Left ventricle myocardium superior (tissue), 1 donor: ENCODE measurements around the gene PCAT7. TPM values are rescaled to one million over a fixed set of nuclear protein-coding genes. Genes with fewer than 3 reads are reported as not detected.
"Not testable (repeated sequence)": the region's sequence is repeated elsewhere in the genome, so short reads cannot be mapped to it uniquely, and the experiment has no call there.

Experiments used
- ATAC-seq: fragments of 200-7000 bp; cut with Tn5 transposase; one replicate; pipeline ENCODE4 v1.9.1; 2020; ENCODE audit warnings: mild to moderate bottlenecking, moderate library complexity
- DNase-seq: peaks from one replicate; pipeline ENCODE4 v3.0.0-alpha.2; 2020
- intact Hi-C: fragments of 100-400 bp; cut with micrococcal nuclease; formaldehyde crosslinking; loops from one replicate; pipeline ENCODE4 v1.11.0; 2022
- long read RNA-seq: library from polyadenylated mRNA; unstranded; transcript quantifications from one replicate; pipeline ENCODE4 v2.0.0, GENCODE V29; 2021
- total RNA-seq: library from RNA; stranded (reverse); fragmentation: NEBNext Ultra II Directional; extraction: Animal tissue kit (Norgen Biotek cat#: 25700); gene quantifications from one replicate; pipeline ENCODE4 v1.2.1, GENCODE V29; 2021
- donor health status: DM: no; HTN: yes; CAD: no; lungs with severe emphysema.

Gene PCAT7
- total RNA-seq, result not detected
- long read RNA-seq, result 0 reads

DNA sequence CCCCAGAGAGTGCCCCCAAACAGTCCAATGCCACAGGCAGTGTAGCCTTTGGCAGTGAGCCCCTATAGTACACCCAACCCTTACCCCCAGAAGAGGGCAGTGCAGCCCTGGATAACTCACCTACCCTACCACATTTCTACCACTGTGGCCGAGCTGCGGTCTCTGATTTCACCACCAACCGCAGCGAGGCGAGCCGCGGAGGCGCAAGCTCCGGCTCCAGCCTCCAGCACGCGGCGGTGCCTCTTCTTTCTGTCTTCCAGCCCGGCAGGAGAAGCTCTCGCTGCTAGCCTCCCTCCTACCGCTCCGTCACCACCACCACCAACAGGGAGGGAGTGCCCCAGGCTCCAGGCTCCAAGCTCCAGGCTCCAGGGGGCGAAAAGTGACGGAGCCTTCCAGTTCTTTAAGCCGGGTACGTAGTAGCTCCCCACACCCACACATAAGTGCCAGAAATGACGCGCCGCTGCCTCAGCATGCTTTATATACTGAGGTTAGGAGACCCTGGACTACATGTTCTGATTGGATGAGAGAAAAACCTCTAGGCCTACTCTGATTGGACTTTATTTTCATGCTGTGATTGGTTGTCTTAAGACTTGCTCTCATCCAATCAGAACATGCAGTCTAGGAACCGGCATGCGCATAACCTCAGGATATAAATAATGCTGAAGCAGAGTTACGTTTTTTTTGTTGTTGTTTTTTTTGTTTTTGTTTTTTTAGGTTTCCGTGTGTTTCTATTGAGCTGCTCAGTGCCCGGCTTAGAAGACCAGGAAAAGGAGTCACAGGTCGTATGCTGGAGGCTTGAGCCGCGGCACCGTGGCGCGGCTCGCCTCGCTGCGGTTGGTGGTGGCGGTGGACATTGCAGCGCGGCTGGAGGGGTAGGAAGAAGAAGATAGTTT lies at the start of gene PCAT7:
Gene PCAT7 (plus strand): TSS at position 645 of the 893 bp plus-strand sequence.
- DNase-seq (peak; percentile 49), ATAC-seq (peak; percentile 91)

DNA sequence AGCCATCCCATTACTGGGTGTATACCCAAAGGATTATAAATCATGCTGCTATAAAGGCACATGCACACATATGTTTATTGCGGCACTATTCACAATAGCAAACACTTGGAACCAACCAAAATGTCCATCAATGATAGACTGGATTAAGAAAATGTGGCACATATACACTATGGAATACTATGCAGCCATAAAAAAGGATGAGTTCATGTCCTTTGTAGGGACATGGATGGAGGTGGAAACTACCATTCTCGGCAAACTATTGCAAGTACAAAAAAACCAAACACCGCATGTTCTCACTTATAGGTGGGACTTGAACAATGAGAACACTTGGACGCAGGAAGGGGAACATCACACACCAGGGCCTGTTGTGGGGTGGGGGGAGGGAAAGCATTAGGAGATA lies 48.5 kb upstream of the PCAT7 start:
- DNase-seq, ATAC-seq, intact Hi-C loops: not testable (repeated sequence)

More for the DNA sequence above, at the start of gene PCAT7:
- intact Hi-C loops, result no loop called here

DNA sequence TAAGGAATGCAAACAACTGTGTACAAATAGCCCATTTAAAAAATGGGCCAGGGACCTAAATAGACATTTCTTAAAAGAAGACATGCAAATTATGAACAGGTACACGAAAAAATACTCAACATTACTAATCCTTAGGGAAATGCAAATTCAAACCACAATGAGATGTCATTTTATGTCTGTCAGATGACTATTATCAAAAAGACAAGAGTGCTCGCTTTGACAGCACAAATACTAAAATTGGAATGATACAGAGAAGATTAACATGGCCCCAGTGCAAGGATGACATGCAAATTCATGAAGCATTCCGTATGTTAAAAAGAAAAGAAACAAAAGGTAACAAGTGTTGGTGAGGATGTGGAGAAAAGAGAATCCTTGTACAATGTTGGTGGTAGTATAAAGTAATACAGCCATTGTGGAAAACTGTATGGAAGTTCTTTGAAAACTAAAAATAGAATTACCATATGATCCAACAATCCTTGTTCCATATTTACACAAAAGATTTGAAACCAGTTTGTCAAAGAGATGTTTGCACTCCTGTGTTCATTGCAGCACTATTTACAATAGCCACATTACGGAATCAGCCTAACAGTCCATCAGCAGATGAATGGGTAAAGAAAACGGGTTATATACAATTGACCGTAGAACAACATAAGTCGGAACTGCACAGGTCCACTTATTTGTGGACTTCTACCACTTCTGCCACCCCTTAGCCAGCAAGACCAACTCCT lies 47.2 kb upstream of the PCAT7 start:
- no peak for ATAC-seq
- DNase-seq, result no peak
- intact Hi-C loops, result no loop called here

DNA sequence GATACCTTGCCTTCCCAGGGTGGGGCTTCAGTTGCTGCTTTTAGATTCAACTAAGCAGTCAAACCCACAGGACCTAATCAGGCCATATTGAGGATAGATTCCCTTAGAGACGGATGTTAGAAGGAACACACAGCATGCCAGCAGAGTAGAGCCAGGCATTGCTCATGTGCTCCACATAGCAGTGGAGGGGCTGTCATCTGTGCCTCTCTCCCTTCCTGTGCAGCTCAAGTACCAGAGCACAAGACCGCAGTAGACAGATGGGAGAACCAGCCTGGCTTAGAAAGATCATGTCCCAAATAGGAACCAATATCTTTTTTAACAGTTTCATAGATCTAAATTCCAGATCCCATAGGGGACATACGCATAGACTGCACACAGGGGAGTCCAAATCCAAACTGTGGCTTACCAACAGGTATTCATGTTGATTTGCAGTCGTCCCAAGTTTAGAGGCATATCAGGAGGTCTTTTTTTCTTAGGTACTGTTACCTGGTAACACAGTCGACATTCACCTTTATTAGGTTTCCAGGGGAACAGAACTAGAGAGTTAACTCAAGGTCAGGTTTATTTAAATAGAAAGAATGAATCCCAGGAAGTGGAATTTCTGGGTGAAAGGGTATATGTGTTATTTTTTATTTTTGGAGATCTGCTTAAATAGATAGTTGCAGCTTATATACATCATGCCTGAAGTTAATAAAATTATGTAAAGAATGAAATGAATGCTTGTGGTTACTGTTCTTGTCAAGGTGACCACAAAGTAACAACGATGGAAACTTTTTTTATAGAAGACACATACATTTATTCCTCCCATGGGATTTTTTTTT lies 43.5 kb upstream of the PCAT7 start:
- intact Hi-C loops, result no loop called here
- DNase-seq (no peak), ATAC-seq (no peak)

DNA sequence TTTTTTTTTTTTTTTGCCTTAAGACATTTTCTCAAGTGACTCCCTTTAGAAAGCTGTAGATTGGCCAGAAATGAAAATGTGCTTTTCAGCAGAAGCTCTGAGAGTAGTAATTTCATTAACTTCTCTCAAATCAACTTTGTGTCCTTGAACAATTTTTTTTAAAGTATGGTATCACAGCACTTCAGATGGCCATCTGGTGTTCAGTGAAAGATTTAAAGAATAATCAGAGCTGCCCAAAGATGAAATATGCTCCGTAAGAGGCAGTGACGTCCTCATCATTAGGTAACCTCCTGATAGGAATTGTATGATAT lies 43.0 kb upstream of the PCAT7 start:
- DNase-seq (no peak), ATAC-seq (no peak)
- intact Hi-C loops, result no loop called here

DNA sequence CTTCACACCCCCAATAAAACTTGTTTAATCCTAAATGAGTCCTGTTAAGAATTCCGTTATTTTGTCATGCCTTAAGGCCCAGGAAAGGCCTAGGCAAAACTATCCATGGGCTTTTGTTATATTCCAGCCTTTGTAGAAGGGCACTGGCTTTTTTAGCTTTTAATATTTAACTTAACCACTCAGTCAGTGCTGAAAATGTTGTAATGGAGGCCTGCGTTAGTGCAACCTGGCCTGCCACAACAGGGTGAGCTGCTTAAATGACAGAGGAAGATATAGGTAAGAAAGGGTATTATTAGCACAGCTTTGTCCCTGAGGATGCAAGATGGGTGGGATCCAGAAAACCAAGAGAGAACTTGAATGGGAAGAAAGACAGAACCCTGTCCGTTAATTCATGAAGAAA lies 40.2 kb upstream of the PCAT7 start:
- intact Hi-C loops, result no loop called here

DNA sequence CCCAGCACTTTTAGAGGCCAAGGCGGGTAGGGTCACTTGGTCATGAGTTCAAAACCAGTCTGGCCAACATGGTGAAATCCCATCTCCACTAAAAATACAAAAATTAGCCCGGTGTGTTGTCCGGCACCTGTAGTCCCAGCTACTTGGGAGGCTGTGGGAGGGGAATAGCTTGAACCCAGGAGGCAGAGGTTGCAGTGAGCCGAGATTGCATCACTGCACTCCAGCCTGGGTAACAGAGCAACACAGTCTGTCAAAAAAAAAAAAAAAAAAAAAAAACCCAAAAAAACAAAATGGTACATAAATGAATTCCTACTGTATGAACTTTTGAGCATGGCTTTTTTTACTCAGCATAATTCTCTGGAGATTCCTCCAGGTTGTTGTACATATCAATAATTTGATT lies 37.6 kb upstream of the PCAT7 start:
- ATAC-seq, result no peak
- intact Hi-C loops, result no loop called here
- DNase-seq, result no peak

More for the DNA sequence above, 40.2 kb upstream of the PCAT7 start:
- no peak for DNase-seq
- no peak for ATAC-seq

DNA sequence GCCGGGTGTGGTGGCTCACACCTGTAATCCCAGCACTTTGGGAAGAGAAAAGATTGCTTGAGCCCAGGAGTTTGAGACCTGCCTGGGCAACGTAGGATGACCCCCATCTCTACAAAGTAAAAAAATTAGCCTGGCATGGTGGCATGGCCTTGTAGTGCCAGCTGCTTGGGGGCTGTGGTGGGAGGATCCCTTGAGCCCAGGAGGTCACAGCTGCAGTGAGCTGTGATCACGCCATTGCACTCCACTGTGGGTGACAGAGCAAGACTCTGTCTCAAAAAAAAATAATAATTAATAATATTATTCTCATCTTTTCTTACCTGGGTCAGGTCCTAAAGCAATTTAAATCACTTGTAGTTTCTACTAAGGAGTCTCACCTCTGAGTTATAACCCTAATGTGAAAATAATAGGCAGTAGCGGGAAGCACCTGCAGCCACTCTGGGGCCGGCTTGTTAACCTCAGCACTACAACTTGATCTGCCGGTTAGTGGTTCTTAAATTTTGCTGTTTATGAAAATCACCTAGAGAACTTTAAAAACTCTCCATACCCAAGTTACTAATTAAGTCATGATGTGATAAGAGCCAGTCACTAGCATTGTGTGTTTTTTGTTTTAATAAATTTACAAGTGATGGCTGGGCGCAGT lies 29.4 kb upstream of the PCAT7 start:
- DNase-seq (no peak), ATAC-seq (no peak)
- intact Hi-C loops, result no loop called here

DNA sequence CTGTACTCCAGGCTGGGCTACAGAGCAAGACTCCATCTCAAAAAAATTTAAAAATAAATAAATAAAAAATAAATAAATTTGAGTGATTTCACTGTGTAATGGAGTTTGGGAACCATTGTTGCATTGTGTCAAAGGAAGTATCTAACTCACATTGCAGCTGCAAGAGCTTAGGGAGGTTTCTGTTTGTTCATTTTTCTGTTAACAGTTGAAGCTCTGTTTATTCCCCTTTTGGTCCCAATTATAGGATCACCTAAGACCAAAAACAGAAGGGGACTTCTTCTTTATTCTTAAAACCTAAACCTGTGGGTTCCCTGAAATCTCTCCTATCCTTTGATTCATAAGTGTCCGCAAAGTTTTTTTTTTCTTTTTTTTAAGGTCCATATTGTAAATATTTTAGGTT lies 28.6 kb upstream of the PCAT7 start:
- intact Hi-C loops, result no loop called here
- DNase-seq (no peak), ATAC-seq (no peak)

DNA sequence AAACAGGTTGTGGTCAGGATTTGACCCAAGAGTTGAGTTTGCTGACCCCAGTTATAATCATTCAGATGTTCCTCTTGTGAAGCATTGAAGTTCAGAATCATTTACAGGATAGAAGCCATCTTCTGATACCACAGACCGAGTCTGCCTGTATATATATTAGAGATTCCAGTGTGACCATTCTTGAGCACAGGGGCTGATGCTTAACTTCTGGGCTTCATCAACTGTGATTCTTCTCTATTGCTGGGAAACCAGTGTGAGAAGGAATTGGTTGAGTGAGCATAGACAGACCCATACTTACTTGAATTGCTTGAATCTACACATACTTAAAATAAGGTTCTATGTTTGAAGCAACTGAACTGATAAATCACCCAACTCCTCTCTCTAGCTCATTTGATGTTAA lies 27.9 kb upstream of the PCAT7 start:
- intact Hi-C loops, result no loop called here
- no peak for DNase-seq
- ATAC-seq, result no peak

DNA sequence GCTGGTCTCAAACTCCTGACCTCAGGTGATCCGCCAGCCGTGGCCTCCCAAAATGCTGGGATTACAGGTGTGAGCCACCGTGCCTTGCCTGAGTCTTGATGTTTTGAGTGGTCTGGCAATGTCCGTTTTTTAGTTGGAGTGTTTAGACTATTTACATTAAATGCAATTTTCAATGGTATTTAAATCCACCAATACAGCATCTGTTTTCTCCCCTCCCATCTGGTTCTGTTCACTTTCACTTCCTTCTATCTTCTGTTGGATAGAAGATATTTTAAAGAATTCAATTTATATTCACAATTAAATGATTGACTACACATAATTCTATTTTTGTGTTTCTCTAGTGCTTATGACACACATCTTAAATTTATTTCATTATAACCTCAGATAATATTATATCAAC lies 26.0 kb upstream of the PCAT7 start:
- no peak for ATAC-seq
- intact Hi-C loops, result no loop called here
- no peak for DNase-seq

DNA sequence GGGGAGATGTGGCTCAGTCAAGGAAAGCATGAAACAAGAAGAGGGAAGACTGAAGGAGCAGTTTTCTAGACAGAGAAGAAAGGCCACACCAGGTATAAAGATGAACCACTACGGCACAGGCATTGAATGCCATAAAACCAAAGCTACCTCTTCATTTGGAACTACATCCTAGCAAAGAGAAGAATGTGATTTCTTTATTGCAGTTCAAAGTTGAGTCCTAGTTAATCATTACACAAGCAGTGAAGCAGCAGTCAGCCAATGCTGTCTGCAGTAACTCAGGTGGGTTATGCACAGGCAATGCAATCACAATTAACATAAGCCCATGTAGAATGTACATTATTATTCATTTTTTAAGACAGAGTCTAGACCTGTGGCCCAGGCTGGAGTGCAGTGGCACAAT lies 21.7 kb upstream of the PCAT7 start:
- intact Hi-C loops, result no loop called here
- DNase-seq (no peak), ATAC-seq (no peak)

DNA sequence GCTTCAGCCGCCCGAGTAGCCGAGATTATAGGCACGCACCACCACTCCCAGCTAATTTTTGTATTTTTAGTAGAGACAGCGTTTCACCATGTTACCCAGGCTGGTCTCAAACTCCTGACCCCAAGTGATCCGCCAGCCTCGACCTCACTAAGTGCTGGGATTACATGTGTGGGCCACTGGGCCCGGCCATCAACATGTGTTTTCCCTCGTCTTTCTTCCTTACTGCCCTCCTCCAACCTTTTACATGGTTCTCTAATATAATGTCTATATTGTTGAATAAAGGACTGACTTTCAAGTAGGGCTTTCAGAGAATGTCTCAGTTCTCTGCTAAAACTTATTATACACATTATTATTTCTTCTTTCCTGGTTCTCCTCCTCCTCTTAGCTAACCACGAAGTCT lies 21.3 kb upstream of the PCAT7 start:
- intact Hi-C loops, result no loop called here
- no peak for DNase-seq
- no peak for ATAC-seq

DNA sequence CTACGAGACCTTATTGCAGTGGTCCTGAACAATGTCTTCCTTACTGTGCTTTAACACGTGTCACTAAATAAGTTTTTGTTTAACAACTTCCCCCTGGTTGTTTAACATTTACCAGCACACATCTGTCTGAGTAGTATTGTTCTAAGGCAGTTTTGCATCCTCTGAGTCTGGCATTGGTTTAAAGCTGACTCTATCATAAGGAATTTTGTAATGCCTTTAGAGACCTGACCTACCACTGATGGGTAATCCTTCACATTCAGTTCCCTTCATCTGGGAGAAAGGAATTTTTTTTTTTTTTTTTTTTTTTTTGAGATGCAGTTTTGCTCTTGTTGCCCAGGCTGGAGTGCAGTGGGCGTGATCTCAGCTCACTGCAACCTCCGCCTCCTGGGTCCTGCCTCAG lies 20.0 kb upstream of the PCAT7 start:
- intact Hi-C loops, result no loop called here
- ATAC-seq (no peak), DNase-seq (no peak)

DNA sequence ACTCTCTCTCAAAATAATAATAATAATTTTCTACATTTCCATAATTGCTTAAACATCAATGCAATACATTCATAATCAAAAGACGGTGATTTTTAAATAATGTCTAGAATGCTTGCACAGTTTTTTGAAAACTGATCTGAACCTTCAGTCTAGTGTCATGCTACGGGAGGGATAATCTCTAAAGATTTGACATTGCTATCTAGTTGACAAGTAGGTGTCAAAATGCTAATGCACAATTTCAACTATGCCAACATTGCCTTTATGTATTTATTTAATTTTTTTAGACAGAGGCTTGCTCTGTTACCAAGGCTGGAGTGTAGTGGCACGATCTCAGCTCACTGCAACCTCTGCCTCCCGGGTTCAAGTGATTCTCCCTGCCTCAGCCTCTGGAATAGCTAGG lies 16.0 kb upstream of the PCAT7 start:
- intact Hi-C loops, result no loop called here
- DNase-seq, result no peak
- ATAC-seq, result no peak

DNA sequence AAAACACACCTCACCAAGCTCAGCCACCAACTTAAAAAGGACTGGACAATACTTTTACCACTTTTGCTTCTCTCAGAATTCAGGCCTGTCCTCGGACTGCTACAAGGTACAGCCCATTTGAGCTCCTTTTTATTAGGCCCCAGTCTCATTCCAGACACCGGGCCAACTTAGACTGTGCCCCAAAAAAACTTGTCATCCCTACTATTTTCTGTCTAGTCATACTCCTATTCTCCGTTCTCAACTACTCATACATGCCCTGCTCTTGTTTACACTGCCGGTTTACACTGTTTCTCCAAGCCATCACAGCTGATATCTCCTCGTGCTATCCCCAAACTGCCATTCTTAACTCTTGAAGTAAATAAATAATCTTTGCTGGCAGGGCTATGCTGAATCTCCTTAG lies 10.5 kb upstream of the PCAT7 start:
- DNase-seq, intact Hi-C loops, ATAC-seq: not testable (repeated sequence)

DNA sequence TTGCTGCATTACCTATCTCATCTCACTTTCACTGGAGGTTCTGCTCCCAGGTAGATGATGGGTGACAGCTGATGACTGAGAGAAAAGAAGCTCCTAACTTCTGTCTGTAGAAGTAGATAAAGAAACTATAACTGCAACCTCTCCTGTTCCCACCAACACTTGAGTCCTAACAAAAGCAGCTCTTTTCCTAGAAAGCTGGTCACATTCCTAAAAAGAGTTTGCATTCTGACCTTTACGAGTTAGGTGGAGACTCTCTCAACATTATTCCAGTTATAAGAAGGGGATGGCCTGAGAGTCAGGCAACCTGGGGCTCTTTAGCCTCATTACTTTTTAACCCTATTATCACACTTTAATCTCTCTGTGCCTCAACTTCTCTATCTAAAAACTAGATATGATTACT lies 8.9 kb upstream of the PCAT7 start:
- DNase-seq, result no peak
- ATAC-seq, result no peak
- intact Hi-C loops, result no loop called here

DNA sequence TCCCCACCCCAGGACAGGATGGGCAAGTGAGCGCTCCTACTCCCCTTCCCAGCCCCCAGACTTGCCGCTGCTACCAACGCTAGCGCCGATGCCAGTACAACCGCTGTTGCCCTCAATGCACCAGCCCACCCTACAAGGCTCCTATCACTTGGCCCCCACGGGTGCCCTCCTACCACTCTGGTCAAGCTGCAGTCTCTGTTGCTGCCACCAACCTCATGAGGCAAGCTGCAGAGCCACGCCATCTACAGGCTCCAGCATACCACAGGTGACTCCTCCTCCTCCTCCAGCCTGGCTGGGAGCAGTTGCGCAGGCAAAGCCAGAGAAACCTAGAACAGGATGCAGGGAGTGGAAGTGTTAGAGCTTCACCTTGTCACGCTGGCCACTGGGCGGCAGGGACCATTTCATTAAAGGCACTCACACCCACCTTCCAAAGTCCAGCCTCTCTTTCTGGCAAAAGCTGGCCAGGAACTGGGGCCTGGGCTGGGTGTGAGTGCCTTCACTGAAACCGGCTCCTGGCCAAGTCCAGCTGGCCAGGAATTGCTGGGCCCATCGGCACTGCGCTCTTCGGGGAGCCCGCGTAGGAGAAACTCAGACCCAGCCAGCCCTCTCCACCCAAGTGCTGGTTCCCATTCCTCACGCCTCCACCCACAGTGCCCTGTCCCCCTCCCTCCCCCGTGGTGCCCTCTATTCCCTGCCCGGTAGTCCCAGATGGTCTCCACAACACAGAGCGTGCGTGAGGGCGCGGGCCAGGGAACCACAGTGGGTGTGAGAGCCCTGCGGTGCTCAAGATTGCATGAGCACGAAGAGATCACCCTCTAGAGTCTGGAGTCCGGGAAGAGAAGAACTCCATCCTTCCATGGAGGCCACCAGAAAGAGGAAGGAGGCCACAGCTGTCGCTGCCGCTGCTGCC lies 1.6 kb upstream of the PCAT7 start:
- ATAC-seq (no peak), DNase-seq (no peak)
- intact Hi-C loops, result no loop called here

DNA sequence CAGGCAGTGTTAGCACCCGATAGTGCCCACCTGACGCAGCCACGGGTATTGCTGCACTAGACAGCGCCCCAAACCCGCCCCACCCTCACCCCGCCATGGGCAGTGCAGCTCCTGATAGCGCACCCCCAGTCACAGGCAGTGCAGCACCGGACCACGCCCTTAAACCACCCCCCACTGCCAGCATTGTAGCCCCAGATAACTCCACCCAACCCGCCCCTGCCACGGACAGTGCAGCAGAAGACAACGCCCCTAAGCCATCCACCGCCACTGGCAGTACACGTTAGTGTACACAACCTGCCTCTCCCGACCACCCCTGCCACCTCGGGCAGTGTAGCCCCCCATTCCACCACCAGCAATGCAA lies 825 bp upstream of the PCAT7 start:
- ATAC-seq, result no peak
- intact Hi-C loops, result no loop called here
- no peak for DNase-seq
